Fibroblast of lung (primary cell): ENCODE measurements around the gene RIPOR2.

Experiments
- CTCF ChIP-seq, 2 donors: IDR thresholded peaks in 1 of 2; conservative IDR thresholded peaks in 1 of 2; 1 replicate in 1 of 2; 2 replicates in 1 of 2; pipeline ENCODE4 v1.5.1; 2011 to 2012; ENCODE audit warnings: low read length in 2 of 2, control low read depth in 1 of 2, inconsistent platforms in 1 of 2, low read depth in 1 of 2, mild to moderate bottlenecking in 1 of 2
- EZH2 ChIP-seq: IDR thresholded peaks from 2 replicates; pipeline ENCODE4 v1.5.1; 2012; ENCODE audit warnings: low read length, control low read depth, mild to moderate bottlenecking; ENCODE audit errors: missing control alignments

GRCh38 chr6:24777227-24777626 is 158.5 kb downstream of the RIPOR2 start:
- TF ChIP-seq CTCF (conservative IDR thresholded peaks at IDR 0.05 in 1 of 2, IDR thresholded peaks at IDR 0.05 in 1 of 2; ENCODE audit: low read depth in 1 of 2, low read length in 2 of 2) (no peak), EZH2 (no peak)
